Measurements from ENCODE around the gene ENTR1.

ENTR1 gene

GRCh38 chr9:136456258-136456657 lies 45.8 kb upstream of the ENTR1 start:
- Histone ChIP-seq H3K9me2 (replicated peaks; ENCODE audit: control insufficient read depth, low read length) (no peaks in the 10 kb centered on the region), H3K4me3 (ENCODE audit: low read length) (no peak overlapping the region), H3K79me2 (ENCODE audit: control insufficient read depth, low read length) (no peaks in the 10 kb centered on the region), H3K9me3 (ENCODE audit: control insufficient read depth, insufficient read depth, low read length) (no peaks in the 10 kb centered on the region), H3F3A (ENCODE audit: control insufficient read depth, insufficient read depth) (no peaks in the 10 kb centered on the region), H3K27ac (ENCODE audit: low read depth, low read length) (no peak overlapping the region), H3K36me3 (ENCODE audit: control insufficient read depth, low read length) (peaks cover 74% of the 10 kb centered on the region), H4K20me1 (ENCODE audit: control insufficient read depth, insufficient read depth, low read depth, low read length) (no peaks in the 10 kb centered on the region; the same call in 1 of the 2 replicates), H3K4me2 (ENCODE audit: low read length) (no peak overlapping the region), H3K4me1 (ENCODE audit: control insufficient read depth, low read length) (no peaks in the 10 kb centered on the region), H3K27me3 (ENCODE audit: control insufficient read depth, low read length) (no peaks in the 10 kb centered on the region)
- TF ChIP-seq EZH2phosphoT487 (IDR thresholded peaks at IDR 0.05; ENCODE audit: borderline replicate concordance, low read length) (no peak), CTCF (IDR thresholded peaks at IDR 0.05; ENCODE audit: low read depth, low read length, poor library complexity, severe bottlenecking) (no peak)

GRCh38 chr9:136455043-136456002 lies 44.9 kb upstream of the ENTR1 start:
- Histone ChIP-seq H4K20me1 (ENCODE audit: control insufficient read depth, insufficient read depth, low read depth, low read length) (no peaks in the 10 kb centered on the region), H3K4me2 (ENCODE audit: low read length) (no peak overlapping the region), H3K4me1 (ENCODE audit: control insufficient read depth, low read length) (no peaks in the 10 kb centered on the region), H3K79me2 (ENCODE audit: control insufficient read depth, low read length) (no peaks in the 10 kb centered on the region), H3K27ac (ENCODE audit: low read depth, low read length) (no peak overlapping the region), H3K9me3 (ENCODE audit: control insufficient read depth, insufficient read depth, low read length) (no peaks in the 10 kb centered on the region), H3K4me3 (ENCODE audit: low read length) (no peak overlapping the region), H3K9me2 (replicated peaks; ENCODE audit: control insufficient read depth, low read length) (no peaks in the 10 kb centered on the region), H3K36me3 (ENCODE audit: control insufficient read depth, low read length) (peaks cover 76% of the 10 kb centered on the region), H3K27me3 (ENCODE audit: control insufficient read depth, low read length) (no peaks in the 10 kb centered on the region), H3F3A (ENCODE audit: control insufficient read depth, insufficient read depth) (no peaks in the 10 kb centered on the region)
- no peak for TF ChIP-seq CTCF (IDR thresholded peaks at IDR 0.05; ENCODE audit: low read depth, low read length, poor library complexity, severe bottlenecking)

GRCh38 chr9:136454026-136454796 lies 43.8 kb upstream of the ENTR1 start:
- H3K79me2 ChIP-seq (ENCODE audit: control insufficient read depth, low read length), result no peaks in the 10 kb centered on the region
- H3F3A ChIP-seq (ENCODE audit: control insufficient read depth, insufficient read depth), result no peaks in the 10 kb centered on the region
- H3K4me3 ChIP-seq (ENCODE audit: low read length), result no peak overlapping the region
- peaks cover 78% of the 10 kb centered on the region for H3K36me3 ChIP-seq (ENCODE audit: control insufficient read depth, low read length)
- no peaks in the 10 kb centered on the region for H3K9me2 ChIP-seq (replicated peaks; ENCODE audit: control insufficient read depth, low read length)
- no peak overlapping the region for H3K4me2 ChIP-seq (ENCODE audit: low read length)
- H3K9me3 ChIP-seq (ENCODE audit: control insufficient read depth, insufficient read depth, low read length), result no peaks in the 10 kb centered on the region
- no peaks in the 10 kb centered on the region for H3K27me3 ChIP-seq (ENCODE audit: control insufficient read depth, low read length)
- H3K4me1 ChIP-seq (ENCODE audit: control insufficient read depth, low read length), result no peaks in the 10 kb centered on the region
- TF ChIP-seq EZH2phosphoT487 (IDR thresholded peaks at IDR 0.05; ENCODE audit: borderline replicate concordance, low read length) (no peak), CTCF (IDR thresholded peaks at IDR 0.05; ENCODE audit: low read depth, low read length, poor library complexity, severe bottlenecking) (no peak)
- H4K20me1 ChIP-seq (ENCODE audit: control insufficient read depth, insufficient read depth, low read depth, low read length), result no peaks in the 10 kb centered on the region
- H3K27ac ChIP-seq (ENCODE audit: low read depth, low read length), result no peak overlapping the region

All from DOHH2 (cell line).